Liver (tissue), 3 donors: ENCODE data around the gene CRTC2.

Experiments used
- RAD21 ChIP-seq, 2 donors: IDR thresholded peaks; 2 replicates each; pipeline ENCODE4 v1.6.1; 2016; ENCODE audit warnings: antibody characterized with exemption in 2 of 2, mild to moderate bottlenecking in 2 of 2
- TF ChIP-seq, protein P1 (sequence below): fragments of 150-350 bp; IDR thresholded peaks from 2 replicates; pipeline ENCODE4 v1.5.1; 2017; ENCODE audit warnings: improper control_type of control experiment, low read depth, low read length; ENCODE audit not compliant: missing input control
- TF ChIP-seq, protein P2 (sequence below): IDR thresholded peaks from 2 replicates; pipeline ENCODE4 v1.6.1; 2016; ENCODE audit warnings: antibody characterized with exemption, mild to moderate bottlenecking
- donor health status: healthy.
- donor health status: healthy.

DNA sequence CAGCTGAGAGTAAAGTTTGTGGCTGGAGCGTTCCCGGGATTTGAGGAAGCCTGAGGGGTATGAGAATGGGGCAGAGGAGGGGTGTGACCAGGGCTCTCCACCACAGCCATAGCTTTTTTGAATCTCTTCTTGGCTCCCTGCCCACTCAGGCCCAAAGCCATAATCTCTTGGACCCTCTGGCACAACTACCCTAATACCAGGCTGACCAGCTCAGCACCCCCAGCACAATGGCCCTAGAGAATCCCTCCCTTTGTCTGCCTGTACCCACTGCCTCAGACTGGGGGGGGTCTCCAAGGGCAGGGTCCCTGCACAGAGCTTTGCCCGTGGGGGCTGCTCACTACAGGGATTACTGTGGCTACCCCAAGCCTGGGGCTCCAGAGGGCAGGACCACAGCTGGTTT is 19.4 kb downstream of the CRTC2 start:
- TF ChIP-seq, protein P1, sequence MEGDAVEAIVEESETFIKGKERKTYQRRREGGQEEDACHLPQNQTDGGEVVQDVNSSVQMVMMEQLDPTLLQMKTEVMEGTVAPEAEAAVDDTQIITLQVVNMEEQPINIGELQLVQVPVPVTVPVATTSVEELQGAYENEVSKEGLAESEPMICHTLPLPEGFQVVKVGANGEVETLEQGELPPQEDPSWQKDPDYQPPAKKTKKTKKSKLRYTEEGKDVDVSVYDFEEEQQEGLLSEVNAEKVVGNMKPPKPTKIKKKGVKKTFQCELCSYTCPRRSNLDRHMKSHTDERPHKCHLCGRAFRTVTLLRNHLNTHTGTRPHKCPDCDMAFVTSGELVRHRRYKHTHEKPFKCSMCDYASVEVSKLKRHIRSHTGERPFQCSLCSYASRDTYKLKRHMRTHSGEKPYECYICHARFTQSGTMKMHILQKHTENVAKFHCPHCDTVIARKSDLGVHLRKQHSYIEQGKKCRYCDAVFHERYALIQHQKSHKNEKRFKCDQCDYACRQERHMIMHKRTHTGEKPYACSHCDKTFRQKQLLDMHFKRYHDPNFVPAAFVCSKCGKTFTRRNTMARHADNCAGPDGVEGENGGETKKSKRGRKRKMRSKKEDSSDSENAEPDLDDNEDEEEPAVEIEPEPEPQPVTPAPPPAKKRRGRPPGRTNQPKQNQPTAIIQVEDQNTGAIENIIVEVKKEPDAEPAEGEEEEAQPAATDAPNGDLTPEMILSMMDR, result no peak
- no peak for TF ChIP-seq RAD21 (IDR thresholded peaks at IDR 0.05)
- TF ChIP-seq, protein P2, sequence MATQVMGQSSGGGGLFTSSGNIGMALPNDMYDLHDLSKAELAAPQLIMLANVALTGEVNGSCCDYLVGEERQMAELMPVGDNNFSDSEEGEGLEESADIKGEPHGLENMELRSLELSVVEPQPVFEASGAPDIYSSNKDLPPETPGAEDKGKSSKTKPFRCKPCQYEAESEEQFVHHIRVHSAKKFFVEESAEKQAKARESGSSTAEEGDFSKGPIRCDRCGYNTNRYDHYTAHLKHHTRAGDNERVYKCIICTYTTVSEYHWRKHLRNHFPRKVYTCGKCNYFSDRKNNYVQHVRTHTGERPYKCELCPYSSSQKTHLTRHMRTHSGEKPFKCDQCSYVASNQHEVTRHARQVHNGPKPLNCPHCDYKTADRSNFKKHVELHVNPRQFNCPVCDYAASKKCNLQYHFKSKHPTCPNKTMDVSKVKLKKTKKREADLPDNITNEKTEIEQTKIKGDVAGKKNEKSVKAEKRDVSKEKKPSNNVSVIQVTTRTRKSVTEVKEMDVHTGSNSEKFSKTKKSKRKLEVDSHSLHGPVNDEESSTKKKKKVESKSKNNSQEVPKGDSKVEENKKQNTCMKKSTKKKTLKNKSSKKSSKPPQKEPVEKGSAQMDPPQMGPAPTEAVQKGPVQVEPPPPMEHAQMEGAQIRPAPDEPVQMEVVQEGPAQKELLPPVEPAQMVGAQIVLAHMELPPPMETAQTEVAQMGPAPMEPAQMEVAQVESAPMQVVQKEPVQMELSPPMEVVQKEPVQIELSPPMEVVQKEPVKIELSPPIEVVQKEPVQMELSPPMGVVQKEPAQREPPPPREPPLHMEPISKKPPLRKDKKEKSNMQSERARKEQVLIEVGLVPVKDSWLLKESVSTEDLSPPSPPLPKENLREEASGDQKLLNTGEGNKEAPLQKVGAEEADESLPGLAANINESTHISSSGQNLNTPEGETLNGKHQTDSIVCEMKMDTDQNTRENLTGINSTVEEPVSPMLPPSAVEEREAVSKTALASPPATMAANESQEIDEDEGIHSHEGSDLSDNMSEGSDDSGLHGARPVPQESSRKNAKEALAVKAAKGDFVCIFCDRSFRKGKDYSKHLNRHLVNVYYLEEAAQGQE, result no peak
